ENCODE results near the gene LRP1-AS.

- TF ChIP-seq, protein P1, sequence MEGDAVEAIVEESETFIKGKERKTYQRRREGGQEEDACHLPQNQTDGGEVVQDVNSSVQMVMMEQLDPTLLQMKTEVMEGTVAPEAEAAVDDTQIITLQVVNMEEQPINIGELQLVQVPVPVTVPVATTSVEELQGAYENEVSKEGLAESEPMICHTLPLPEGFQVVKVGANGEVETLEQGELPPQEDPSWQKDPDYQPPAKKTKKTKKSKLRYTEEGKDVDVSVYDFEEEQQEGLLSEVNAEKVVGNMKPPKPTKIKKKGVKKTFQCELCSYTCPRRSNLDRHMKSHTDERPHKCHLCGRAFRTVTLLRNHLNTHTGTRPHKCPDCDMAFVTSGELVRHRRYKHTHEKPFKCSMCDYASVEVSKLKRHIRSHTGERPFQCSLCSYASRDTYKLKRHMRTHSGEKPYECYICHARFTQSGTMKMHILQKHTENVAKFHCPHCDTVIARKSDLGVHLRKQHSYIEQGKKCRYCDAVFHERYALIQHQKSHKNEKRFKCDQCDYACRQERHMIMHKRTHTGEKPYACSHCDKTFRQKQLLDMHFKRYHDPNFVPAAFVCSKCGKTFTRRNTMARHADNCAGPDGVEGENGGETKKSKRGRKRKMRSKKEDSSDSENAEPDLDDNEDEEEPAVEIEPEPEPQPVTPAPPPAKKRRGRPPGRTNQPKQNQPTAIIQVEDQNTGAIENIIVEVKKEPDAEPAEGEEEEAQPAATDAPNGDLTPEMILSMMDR (IDR thresholded peaks at IDR 0.05): no peak
- no peak for TF ChIP-seq POLR2A (IDR thresholded peaks at IDR 0.05)
Measured at GRCh38 chr12:57152639-57153038, 5.2 kb upstream of the LRP1-AS start.
